Panc1 (cell line): ENCODE results near the gene FOXN1. TPM values are rescaled to one million over a fixed set of nuclear protein-coding genes. Genes with fewer than 3 reads are reported as not detected.
A peak's percentile ranks its signal among the peaks of the same experiment; 100 is the strongest.

Source experiments
- ATAC-seq: fragments of 200-7000 bp; cut with Tn5 transposase; 2 replicates; pipeline ENCODE4 v1.9.1; 2020; ENCODE audit warnings: mild to moderate bottlenecking, moderate library complexity
- BruUV-seq: library from RNA; stranded (reverse); fragments of 400-500 nt; replicated peaks from 2 replicates; lab custom pipeline; 2021; lab: Mats Ljungman, UMichigan
- CTCF ChIA-PET: fragments of 300-600 bp; sonication (Branson Sonifier 250); formaldehyde crosslinking; loops from one replicate; lab custom pipeline; 2022; ENCODE audit warnings: antibody characterized with exemption; lab: Charles Lee
- POLR2A ChIA-PET: fragments of 300-600 bp; sonication (Branson Sonifier 250); formaldehyde crosslinking; loops from one replicate; lab custom pipeline; 2022; ENCODE audit warnings: antibody characterized with exemption; lab: Charles Lee
- DNase-seq: peaks from one replicate; pipeline ENCODE4 v3.0.0-alpha.2; 2010; ENCODE audit warnings: low read depth, low spot score
- H3K27ac ChIP-seq: 2 replicates; pipeline ENCODE4 v1.5.1; 2011; ENCODE audit warnings: mild to moderate bottlenecking, low read length, inconsistent platforms
- H3K27me3 ChIP-seq: fragments of 200-500 bp; sonication (Bioruptor generic); 2 replicates; pipeline ENCODE4 v1.6.0; 2014; ENCODE audit warnings: low read length, inconsistent platforms; ENCODE audit not compliant: control insufficient read depth, insufficient read depth
- H3K36me3 ChIP-seq: fragments of 200-500 bp; sonication (Bioruptor generic); 2 replicates; pipeline ENCODE4 v1.5.1; 2014; ENCODE audit warnings: inconsistent platforms, mild to moderate bottlenecking, low read length, moderate library complexity; ENCODE audit not compliant: control insufficient read depth, insufficient read depth
- H3K4me1 ChIP-seq: 2 replicates; pipeline ENCODE4 v1.5.1; 2011; ENCODE audit warnings: inconsistent platforms, mild to moderate bottlenecking, low read length, moderate library complexity; ENCODE audit not compliant: control insufficient read depth, insufficient read depth
- H3K4me3 ChIP-seq, 2 experiments: 2 replicates each; pipeline ENCODE4 v1.5.1; 2011 to 2012; ENCODE audit warnings: low read depth in 2 of 2, low read length in 2 of 2, mild to moderate bottlenecking in 2 of 2, inconsistent platforms in 1 of 2, moderate library complexity in 1 of 2
- H3K9me3 ChIP-seq: fragments of 200-500 bp; sonication (Bioruptor generic); 2 replicates; pipeline ENCODE4 v1.5.1; 2014; ENCODE audit warnings: low read depth, mild to moderate bottlenecking, inconsistent platforms, low read length, moderate library complexity; ENCODE audit not compliant: control insufficient read depth, insufficient read depth
- POLR2AphosphoS5 ChIP-seq: IDR thresholded peaks from 2 replicates; pipeline ENCODE4 v1.6.1; 2012; ENCODE audit warnings: mild to moderate bottlenecking, low read depth, low read length, moderate library complexity
- SIN3A ChIP-seq: IDR thresholded peaks from 2 replicates; pipeline ENCODE4 v1.6.1; 2012; ENCODE audit warnings: low read depth, mild to moderate bottlenecking, low read length, moderate library complexity, borderline replicate concordance; ENCODE audit not compliant: insufficient read depth
- TCF7L2 ChIP-seq: IDR thresholded peaks from 2 replicates; pipeline ENCODE4 v1.6.1; 2011; ENCODE audit warnings: mild to moderate bottlenecking, low read depth, low read length, inconsistent platforms
- in situ Hi-C: cut with HindIII; loops from 2 replicates; pipeline ENCODE4 v1.10.0; 2016; ENCODE audit warnings: low sequenced_read_pairs, low pct_unique_long_range_greater_than_20kb
- intact Hi-C: fragments of 100-400 bp; cut with micrococcal nuclease; formaldehyde crosslinking; loops from one replicate; pipeline ENCODE4 v1.10.0; 2022; ENCODE audit not compliant: unreplicated experiment
- total RNA-seq: library from RNA; stranded (reverse); gene quantifications from one replicate; pipeline ENCODE4 v1.2.1, GENCODE V29; 2021; ENCODE audit not compliant: unreplicated experiment
- TF ChIP-seq, protein P1 (sequence below), 2 experiments: IDR thresholded peaks; 2 replicates each; pipeline ENCODE4 v1.6.1; 2011 to 2012; ENCODE audit warnings: low read depth in 2 of 2, control low read depth in 1 of 2, low read length in 1 of 2, mild to moderate bottlenecking in 1 of 2, moderate library complexity in 1 of 2; ENCODE audit not compliant: insufficient read depth in 1 of 2
- TF ChIP-seq, protein P2 (sequence below): fragments of 450-650 bp; IDR thresholded peaks from 2 replicates; pipeline ENCODE4 v1.5.1; 2017; ENCODE audit warnings: mild to moderate bottlenecking

The FOXN1 gene
- total RNA-seq, 1 experiment from 2014 or later = not detected

DNA sequence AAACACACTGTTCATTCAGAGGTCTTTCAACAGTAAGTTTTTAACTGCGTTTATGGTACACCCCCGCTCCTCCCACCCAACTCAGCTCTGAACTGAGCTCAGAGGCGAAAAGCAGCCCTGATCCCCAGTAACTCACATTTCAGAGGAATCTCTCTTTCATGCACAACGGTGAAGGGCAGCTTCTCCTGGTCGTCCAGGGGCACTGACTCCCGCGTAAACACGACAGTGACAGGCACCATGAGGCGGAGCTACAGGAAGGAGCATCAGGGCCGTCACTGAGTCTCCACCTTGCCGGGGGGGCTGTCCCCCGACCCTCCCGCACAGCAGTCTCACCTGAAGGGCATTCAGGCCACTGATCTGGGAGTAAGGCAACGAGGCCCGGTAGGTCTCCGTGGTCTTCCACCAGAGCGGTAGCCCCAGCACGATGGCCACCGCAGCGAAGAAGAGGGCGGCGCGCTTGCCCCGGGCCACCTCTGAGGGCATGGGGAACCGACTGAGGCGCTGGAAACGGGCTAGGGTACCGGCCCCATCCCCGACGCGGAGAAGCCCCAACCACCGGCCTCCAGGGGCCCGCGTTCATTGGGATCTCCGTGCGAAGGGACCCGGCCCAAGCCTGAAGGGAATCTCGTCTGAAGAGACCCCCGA is 64.7 kb downstream of the FOXN1 start:
- TF ChIP-seq POLR2AphosphoS5 = no peak
- TF ChIP-seq, protein P1, sequence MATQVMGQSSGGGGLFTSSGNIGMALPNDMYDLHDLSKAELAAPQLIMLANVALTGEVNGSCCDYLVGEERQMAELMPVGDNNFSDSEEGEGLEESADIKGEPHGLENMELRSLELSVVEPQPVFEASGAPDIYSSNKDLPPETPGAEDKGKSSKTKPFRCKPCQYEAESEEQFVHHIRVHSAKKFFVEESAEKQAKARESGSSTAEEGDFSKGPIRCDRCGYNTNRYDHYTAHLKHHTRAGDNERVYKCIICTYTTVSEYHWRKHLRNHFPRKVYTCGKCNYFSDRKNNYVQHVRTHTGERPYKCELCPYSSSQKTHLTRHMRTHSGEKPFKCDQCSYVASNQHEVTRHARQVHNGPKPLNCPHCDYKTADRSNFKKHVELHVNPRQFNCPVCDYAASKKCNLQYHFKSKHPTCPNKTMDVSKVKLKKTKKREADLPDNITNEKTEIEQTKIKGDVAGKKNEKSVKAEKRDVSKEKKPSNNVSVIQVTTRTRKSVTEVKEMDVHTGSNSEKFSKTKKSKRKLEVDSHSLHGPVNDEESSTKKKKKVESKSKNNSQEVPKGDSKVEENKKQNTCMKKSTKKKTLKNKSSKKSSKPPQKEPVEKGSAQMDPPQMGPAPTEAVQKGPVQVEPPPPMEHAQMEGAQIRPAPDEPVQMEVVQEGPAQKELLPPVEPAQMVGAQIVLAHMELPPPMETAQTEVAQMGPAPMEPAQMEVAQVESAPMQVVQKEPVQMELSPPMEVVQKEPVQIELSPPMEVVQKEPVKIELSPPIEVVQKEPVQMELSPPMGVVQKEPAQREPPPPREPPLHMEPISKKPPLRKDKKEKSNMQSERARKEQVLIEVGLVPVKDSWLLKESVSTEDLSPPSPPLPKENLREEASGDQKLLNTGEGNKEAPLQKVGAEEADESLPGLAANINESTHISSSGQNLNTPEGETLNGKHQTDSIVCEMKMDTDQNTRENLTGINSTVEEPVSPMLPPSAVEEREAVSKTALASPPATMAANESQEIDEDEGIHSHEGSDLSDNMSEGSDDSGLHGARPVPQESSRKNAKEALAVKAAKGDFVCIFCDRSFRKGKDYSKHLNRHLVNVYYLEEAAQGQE (IDR thresholded peaks at IDR 0.05; ENCODE audit: insufficient read depth in 1 of 2, low read depth in 2 of 2, low read length in 1 of 2) = no peak
- TF ChIP-seq SIN3A = no peak
- no peak for TF ChIP-seq TCF7L2
- TF ChIP-seq, protein P2, sequence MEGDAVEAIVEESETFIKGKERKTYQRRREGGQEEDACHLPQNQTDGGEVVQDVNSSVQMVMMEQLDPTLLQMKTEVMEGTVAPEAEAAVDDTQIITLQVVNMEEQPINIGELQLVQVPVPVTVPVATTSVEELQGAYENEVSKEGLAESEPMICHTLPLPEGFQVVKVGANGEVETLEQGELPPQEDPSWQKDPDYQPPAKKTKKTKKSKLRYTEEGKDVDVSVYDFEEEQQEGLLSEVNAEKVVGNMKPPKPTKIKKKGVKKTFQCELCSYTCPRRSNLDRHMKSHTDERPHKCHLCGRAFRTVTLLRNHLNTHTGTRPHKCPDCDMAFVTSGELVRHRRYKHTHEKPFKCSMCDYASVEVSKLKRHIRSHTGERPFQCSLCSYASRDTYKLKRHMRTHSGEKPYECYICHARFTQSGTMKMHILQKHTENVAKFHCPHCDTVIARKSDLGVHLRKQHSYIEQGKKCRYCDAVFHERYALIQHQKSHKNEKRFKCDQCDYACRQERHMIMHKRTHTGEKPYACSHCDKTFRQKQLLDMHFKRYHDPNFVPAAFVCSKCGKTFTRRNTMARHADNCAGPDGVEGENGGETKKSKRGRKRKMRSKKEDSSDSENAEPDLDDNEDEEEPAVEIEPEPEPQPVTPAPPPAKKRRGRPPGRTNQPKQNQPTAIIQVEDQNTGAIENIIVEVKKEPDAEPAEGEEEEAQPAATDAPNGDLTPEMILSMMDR = no peak
- no TSS peak for BruUV-seq
- peaks cover 17% of the 10 kb centered on the region; the same call in 1 of the 2 replicates for H3K4me1 ChIP-seq
- H3K36me3 ChIP-seq = no peaks in the 10 kb centered on the region
- intact Hi-C loops (no loop called here), in situ Hi-C loops (no loop called here)
- peak overlapping the region; percentile 87 to 89 for H3K4me3 ChIP-seq
- POLR2A ChIA-PET = no interaction called here
- H3K27me3 ChIP-seq = no peaks in the 10 kb centered on the region
- ATAC-seq (peak; percentile 66), DNase-seq (no peak)
- peak overlapping the region; percentile 73 for H3K27ac ChIP-seq
- no peaks in the 10 kb centered on the region for H3K9me3 ChIP-seq
- CTCF ChIA-PET = interaction anchor here (0.5 kb wide), 1 partner anchor 25 kb away, joined by 5 read pairs; no protein-coding TSS in a partner anchor

DNA sequence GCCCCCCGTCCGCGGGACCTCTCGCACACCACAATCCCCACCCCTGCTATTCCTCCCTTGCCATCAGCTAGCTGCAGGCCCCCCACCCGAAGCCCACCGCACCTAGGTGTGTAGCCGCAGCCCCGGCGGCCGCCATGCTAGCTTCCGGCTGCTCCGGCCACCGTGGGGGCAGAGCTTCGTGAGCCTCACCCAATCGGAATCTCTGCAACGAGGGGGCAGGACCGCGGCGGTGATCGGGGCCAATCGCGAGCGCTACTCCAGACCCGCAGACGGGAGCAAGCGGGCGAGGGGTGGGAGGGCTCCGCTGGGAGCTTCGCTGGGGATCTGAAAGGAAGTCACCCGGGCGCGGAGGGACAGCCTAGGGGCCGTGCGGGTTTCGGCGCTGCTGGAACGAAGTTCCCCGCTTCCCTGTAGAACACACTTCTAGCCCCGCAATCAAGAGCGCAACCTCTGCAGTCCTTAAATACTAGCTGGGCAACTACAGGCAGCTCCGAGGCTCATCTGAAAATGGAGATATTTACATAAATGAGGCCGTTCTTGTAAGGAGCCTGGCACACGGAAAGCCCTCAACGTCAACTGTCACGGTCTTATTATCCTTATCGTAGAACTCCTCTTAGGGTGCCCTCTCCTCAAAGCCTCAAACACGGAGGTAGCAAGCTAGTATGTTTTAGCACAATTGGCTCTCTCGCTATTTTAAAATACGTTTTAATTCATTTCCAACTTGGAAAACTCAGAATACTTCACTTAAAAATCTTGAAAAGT is 65.4 kb downstream of the FOXN1 start, which contains the start of gene PIGS:
TSS of gene PIGS (minus strand) at position 164 of the 762 bp plus-strand sequence. CDS start at position 136, 28 bp downstream.
- no TSS peak for BruUV-seq
- TF ChIP-seq TCF7L2 (no peak), SIN3A (no peak; the same call in 1 of the 2 replicates), POLR2AphosphoS5 (peak; percentile 73)
- TF ChIP-seq, protein P2 = no peak
- ChIA-PET CTCF (interaction anchor here (0.5 kb wide), 2 partner anchors 19 to 24 kb away, joined by 5 to 7 read pairs; no protein-coding TSS in a partner anchor), POLR2A (interaction anchor here (0.6 kb wide), 1 partner anchor 20 kb away, joined by 3 read pairs; no protein-coding TSS in a partner anchor)
- ATAC-seq (peak; percentile 99), DNase-seq (peak; percentile 60)
- H3K4me1 ChIP-seq = peaks cover 17% of the 10 kb centered on the region; the same call in 1 of the 2 replicates
- no peaks in the 10 kb centered on the region for H3K9me3 ChIP-seq
- peak within 1 kb of the TSS; percentile 89 for H3K27ac ChIP-seq
- in situ Hi-C loops = no loop called here
- peak within 1 kb of the TSS; percentile 87 to 89 for H3K4me3 ChIP-seq
- no peaks in the 10 kb centered on the region for H3K36me3 ChIP-seq
- H3K27me3 ChIP-seq = no peaks in the 10 kb centered on the region
- intact Hi-C loops = no loop called here
